HCEC 1CT (cell line): ENCODE measurements around the gene FAM81A.
"Not testable (repeated sequence)": the region's sequence is repeated elsewhere in the genome, so short reads cannot be mapped to it uniquely, and the experiment has no call there.

Experiments used
- DNase-seq: peaks from one replicate; pipeline ENCODE4 v3.0.0-alpha.2; 2017

FAM81A gene

DNA sequence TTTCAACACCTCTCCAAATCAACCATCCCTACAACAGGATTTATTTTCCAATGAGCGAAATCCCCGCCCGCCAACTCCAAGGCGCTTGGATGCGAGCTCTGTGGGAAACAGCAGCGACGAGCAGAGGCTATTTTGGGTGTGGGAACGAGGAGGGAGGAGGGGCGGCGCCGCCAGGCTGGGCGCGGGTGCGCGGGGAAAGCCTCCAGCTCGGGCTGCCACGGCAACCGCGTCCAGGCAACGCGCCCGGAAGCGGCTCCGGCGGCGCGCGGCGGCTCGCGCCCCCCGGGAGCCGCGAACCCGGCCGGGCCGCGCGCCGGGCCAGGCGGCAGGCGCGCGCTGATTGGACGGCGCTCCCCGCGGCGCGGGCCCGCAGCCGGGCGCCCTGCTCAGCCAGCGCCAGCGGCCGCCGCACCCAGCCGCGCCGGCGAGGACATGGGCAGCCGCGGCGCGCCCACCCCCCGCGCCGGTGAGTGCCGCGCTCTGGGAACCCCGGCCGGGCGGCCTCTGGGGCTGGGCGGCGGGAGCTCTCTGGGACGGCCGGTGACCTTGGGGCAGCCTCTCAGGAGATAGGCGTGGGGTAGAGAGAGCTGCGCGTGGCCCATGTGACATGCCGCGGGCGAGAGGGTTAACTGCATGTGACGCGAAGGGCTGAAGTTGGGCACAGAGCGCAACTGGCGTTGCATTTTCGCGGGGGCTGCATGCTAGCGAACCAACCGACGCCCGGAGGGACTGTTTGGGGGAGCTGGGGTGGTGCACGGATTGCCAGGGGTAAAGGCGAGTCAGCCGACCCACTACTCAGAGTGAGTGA, at the start of gene FAM81A:
TSS of gene FAM81A (plus strand) at position 370 of the 808 bp plus-strand sequence. CDS start 20,441 bp downstream, outside the sequence.
- DNase-seq = peak; percentile 73

DNA sequence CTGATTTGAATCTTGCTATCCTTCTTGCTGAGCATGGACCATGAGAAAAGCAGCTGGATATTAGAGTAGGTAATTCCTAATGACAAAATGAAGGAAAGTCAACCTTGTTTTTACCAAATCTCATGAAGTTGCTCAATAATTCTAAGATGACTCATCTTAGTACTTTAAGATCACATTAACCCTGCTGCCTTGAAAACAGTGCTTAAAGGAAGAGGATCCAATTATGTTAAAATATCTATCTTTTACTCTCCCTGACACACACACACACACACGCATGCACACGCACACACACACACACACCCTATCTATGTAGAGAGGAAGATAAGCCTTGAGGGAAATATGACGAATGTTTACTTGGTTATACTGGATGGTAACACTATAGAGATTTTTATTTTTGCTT, 49.3 kb upstream of the FAM81A start:
- DNase-seq = peak; percentile 78

DNA sequence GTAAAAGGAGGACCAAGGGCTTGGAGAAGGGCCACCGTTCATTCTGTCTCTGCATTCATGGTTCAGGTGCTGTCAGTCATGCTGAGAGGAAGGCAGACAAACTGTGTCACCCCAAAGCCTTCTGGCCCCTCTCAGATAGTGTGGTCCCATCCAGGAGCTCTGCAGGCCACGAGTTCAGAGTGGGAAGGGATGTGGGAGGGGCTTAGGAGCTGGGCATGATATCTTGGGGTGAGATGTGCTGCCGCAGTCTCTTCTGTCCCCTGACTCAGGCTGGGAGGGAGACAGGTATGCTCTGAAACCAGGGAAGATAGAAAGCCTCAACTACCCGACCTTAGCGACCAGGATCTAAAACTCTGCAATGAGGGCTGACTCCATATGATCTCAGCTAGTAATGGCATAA, 45.7 kb upstream of the FAM81A start:
- DNase-seq = no peak

DNA sequence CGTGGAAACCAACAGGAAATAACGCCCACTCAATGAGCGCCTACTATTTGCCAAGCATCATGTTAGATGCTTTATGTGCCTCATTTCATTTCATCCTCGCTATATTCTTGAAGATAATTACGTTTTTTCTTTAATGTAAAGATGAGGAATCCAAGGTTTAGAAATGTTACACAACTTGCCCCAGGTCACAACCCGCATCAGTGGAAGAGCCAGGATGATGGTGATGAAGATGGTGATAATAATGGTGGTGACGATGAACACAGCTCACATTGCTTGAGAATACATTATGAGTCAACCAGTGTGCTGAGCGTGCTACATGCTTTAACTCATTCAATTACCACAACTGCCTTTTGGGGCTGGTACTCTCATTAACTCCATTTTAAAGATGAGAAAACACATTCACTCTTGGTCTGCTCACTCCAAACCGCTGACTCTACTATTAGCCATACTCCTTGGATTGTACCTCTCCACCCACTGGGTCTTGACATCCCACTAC, 43.8 kb upstream of the FAM81A start:
- no peak for DNase-seq

DNA sequence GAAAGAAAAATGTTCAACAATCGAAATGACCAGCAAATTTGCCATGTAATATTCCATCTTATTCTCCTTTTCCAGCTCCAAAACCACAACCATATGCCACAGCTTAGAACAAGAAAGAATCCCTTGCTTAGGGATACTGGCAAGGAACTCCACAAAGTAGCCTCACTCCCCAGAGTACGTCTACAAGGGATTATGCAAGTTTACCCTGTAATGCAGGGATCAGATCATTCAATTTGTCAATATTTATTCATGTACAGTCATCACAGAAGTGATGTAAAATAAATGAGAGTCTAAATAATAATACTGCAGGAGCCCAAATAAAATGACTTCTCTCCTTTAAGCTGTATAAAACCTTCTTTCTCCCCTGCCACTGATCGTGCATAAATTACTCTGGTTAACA, 41.8 kb upstream of the FAM81A start:
- DNase-seq = no peak

DNA sequence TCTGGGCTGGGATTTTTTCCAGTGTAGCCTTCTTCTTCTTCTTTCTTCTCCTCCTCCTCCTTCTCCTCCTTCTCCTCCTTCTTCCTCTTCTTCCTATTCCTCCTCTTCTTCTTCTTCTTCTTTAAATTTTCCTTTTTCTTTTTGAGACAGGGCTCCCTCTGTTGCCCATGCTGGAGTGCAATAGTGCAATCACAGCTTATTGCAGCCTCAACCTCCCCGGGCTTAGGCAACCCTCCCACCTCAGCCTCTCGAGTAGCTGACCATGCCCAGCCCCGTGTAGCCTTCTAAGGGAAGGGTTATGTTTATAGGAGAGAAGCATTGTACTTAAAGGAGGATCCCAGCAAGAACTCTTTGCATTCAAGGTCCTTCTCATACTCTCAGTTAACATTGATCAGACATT, 41.3 kb upstream of the FAM81A start:
- no peak for DNase-seq

DNA sequence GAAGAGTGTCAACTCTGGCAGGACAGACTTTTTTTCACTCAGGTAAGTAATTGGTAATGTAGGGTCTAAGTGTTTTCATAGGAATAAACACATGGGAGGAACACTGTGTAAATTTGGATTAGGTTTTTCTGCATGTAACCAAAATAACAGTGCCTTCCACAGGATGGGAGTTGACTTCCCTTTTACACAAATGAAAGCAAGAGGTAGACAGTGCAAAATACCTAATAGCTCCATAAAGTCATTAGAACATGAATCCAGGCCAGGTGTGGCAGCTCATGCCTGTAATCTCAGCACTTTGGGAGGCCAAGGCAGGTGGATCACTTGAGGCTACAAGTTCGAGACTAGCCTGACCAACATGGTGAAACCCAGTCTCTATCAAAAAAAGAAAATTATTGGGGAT, 39.8 kb upstream of the FAM81A start:
- no peak for DNase-seq

DNA sequence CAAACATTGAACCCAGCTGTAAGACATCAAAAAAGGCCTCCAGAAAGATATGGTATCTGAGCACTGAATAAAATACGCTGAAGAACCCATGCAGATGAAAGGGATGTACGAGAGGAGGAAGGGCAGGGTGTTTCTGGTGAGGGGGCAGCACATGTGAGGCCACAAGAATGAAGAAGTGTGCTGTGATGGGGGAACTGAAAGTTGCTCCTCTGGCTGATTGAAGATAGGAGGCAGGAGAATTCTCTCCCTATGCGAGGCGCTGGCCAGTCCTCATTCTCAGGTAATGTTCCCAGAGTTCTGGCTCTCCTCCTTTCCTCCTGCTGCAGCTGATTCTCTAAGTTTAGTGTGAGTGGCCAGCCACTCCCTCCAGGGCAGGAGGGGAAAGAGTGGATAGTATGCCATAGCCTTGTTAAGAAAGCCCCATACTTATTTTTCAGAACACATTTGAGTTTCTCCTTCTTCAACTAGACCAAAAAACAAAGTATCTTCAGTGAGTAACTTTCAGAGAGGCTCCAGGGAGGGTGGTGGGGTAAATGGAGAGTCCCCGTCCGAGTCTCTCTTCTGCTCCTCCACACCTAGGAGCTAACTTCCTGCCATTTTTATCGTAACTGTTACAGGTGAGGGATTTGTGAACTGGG, 38.4 kb upstream of the FAM81A start:
- no peak for DNase-seq

DNA sequence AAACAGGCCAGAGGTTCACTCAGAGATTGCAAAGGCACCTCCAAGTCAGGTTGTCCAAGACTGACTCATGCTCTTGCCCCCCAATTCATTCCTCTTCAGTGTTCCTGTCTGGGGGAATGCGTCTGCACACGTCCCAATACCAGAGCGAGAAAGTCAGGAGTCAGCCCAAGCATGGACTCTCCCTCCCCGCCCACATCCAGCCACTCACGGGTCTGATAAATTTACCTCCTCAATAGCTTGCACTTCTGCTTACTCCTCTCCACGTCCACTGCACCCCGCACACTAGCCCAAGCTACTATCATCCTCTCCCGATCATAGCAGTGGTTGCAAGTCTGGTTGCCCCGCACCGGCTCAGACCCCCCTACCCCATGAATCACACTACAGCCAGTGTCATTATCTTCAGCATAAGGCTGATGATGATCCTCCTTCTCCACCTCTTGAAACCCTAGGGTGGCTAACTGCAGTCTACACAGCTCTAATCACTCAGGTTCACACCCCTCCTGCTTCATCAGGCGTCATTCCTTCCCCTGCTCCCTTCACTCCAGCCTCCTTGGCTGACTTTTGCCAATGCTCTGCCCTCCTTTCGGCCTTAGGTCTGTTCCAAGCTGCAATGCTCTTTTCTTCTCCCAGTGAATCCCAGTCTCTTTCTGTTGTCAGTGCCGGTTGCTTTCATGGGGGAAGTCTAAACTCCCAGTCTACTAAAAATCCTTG, 37.7 kb upstream of the FAM81A start:
- no peak for DNase-seq

DNA sequence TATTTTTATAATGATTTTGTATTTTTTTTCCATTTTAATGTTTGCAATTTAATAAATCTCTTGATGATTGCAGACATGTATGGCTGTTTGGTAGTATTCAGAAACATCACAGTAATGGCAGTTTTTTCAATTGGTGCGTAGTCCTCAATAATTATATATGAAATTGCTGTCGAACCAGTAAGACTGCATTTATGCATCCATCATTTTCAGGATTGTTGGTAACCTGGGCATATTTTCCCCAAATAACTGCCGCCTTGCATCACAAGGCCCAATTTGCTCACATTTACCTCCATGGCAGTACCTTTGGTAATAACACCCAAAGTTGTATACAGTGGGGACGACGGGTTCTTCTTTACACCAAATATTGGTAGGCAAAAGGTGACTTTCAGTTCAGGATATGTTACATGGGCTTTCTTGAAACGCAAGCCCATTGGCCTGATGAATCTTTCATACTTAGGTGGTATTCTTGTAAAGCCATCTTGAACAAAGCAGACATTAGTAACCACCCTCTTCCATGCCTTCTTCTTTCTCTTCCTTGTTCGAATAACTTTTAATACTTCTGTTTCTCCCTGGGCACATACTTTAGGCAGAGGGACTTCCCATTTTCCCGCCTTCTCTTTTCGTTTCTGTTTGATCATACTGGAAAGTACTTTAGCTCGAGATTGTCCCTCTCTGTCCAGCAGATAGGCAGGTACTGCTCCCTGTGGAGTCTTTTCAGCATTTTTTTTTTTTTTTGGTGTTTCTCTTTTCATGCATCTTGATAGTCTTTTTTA, 36.7 kb upstream of the FAM81A start:
- DNase-seq = not testable (repeated sequence)

DNA sequence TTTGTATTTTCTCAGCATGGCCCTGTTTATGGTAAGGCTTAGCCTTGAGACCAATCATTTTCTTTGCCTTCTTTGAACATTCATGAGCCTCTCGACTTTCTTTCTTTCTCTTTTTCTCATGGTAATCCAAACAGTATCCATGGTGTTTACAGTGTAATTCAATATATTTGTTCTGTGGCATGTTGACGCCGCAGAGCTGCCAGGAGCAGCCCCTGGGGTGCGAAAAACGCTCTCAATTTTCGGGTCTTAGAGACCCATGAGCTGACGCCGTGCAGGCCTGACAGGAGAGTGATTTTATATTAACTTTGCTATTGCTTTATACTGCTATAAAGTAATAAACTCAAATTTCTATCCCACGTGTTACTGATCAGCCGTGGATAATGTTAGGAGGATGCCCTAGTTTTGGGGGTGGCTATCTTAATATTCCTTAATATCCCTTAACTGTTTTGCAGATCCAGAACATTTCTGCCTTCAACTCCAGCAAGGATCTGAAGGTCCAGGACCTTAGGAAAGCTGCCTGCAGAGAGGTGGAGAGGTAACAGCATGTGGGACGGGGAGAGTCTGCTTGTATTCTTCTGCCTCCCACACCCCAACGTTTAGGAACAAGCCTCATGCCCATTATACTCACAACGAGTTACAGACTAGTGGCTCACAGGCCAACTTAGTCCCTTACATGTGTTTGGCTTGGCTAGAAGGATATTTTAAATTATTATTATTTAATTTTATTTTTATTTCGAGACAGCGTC, 36.0 kb upstream of the FAM81A start:
- DNase-seq = no peak

DNA sequence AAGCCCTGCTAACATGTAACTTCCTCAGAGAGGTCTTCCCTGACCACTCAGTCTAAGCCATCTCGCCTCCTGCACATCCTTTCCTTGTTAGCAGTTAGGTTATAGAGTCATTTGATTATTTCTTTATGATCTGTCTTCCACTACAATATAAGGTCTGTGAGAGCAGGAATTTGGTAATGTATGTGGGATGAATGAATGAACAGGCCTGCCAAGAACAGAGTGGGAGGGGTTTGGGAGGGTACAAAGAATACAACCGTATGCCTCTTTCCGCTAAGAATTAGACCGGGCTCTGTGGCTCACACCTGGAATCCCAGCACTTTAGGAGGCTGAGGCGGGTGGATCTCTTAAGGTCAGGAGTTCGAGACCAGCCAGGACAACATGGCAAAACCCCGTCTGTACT, 32.9 kb upstream of the FAM81A start:
- no peak for DNase-seq

DNA sequence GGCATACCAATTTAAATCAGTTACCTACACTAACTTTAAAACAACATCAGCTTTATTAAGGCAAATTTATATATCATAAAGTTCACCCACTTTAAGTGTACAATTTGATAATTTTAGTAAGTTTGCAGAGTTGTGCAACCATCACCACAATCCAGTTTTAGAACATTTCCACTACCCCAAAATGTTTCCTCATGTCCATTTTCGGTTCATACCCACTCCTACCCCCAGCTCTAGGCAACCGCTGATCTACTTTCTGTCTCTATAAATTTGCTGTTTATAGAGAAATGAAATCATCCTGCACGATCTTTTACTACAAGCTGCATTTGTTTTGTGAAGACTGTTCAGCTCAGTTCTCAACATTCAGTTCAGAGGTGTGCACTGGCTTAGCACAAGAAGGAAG, 31.5 kb upstream of the FAM81A start:
- no peak for DNase-seq

DNA sequence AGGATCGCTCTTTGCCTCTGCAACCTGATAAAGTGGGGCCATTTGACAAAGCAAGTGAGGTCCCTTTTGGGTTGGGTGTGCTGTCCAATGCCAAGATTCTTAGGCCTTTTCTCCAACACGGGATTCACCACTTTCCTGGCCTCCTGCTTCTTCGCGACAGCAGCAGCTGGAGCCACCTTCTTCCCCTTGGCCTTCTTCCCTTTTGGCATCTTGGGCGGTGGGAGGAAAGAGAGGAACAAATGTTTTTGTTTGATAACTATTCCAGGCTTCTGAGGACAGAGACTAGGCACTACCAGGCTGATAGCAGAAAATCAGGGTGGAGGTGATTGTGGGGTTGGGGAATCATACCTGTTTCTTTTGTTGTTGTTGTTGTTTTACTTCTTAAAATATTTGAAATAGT, 30.0 kb upstream of the FAM81A start:
- DNase-seq = no peak

DNA sequence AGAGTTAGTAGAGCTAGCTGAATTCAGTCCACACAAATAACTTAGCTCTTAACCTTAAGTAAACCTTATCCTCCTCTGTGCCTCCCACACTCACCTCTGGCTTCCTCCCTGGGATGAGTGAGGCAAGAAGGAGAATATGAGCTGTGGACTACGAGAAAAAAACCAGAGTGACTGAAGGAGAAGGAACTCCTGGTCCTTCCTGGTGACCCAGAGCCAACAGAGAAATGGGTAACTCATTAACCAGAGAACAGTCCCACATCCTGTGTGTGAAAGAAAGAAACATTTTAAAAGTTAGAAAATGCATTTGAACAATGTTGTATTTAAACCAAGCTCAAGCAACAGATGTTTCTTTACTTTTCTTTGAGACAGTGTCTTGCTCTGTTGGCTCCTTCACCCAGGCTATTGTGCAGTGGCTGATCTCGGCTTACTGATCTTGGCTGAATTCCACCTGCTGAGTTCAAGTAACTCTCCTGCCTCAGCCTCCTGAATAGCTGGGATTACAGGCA, 27.5 kb upstream of the FAM81A start:
- DNase-seq = no peak

DNA sequence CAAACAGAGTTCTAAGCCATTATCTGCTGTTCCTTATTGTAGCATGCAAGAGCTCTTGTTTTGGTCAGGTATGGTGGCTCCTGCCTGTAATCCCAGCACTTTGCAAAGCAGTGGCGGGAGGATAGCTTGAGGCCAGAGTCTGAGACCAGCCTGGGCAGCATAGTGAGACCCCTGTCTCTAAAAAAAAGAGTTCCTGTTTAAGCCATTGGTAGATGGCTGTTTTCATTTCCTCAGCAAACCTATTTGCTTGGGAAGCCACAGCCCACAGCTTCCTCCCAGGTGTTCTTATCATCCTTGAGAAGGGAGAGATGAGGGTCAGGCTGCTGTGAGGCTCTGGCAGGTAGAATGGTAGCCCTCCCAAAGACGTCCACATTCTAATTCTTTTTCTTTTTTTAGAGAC, 24.4 kb upstream of the FAM81A start:
- DNase-seq = no peak

DNA sequence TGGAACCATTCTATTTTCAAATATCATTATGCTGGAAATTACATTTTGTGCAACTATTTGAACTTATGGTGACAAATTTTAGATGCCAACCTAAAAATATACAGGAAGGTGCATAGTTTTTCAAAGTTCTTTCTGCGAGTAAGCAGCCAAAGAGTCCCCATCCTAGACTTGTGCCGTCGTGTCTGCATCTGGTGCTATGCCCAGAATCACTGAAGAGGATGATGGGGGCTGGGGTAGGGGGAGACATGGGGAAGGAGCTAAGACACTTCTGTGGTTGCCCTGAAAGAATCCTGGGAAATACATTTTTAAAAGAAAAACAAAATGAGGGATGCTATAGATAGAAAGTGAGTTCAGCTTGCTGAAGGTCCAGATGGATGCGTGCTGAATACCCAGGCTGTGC, 21.2 kb upstream of the FAM81A start:
- no peak for DNase-seq

DNA sequence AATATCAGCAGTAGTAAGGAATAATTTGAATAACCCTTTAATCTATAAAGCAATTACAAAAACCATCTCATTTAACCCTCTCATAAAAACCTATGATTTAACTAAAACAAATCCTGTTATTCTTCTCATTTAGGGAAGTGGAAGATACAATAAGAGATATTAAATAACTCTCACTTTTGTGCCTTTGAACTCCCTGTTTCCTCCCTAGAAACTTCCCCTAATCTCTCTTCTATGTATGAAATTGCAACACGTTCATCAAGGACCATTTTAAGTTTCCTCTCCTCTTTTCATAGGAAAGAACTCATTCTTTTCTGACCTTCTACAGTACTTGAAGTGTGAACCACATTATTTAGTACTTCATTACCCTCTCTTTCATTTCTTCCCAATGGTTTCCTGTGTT, 18.8 kb upstream of the FAM81A start:
- DNase-seq = no peak

DNA sequence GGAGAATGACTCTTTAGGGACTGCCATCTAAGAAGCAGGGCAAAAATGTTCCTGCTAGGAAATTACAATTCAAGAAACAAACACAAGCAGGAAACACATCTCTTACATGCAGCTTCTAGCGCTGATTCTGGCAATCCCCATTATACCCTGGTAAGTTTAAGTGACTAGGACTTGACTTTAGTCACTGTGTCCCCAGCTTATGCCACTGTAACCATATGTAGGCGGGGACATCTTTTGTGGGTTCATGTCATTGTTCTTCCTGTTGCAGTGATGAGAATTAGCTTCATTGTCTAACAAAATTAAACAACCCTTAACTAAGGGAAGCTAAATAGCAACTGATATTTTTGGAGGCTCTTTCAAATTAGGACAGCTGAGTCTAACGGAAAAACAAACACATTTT, 17.9 kb upstream of the FAM81A start:
- no peak for DNase-seq

DNA sequence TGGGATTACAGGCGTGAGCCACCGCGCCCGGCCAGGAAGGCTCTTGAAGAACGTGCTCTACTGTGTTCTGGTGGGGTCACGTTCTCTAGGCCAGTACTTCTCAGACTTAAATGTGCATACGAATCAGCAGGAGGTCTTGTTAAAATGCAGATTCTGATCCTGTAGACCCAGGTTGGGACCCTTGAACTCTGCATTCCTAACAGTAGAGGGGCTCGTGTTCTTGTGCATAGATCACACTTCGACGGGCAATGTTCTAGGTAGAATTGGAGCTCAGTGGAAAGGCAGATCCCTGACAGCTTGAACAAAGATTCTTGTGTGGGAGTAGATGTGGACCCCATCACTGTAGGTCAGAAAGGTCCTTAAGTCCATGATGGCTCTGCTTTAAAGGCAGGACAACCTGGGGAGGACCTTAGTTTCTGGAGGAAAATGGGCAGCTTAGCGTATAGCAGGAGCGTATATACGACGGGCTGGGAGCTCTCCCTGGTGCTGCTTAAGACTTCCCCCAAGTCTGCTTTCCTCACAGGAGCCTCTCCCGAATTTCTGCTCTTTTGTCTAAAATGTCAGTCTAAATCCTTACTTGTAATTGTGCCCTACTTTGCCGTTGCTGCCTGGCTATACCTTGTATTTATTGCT, 16.9 kb upstream of the FAM81A start:
- DNase-seq = no peak

DNA sequence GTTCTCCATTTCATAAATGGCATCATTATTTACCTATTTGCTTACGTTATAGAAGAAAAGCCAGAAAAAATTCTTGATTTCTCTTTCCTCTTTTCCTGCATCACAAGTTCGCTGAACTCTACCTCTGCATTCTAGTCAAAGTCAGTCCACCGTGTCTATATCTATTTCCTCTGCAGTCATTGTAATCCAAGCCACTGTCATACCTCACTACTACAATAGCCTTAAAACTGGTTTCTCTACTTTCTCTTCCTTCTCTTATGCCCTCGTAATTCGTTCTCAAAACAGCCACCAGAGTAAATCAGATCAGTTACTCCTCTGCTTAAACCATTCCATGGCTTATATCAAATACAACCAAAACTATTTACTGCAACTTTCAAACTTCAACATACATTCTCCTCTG, 13.4 kb upstream of the FAM81A start:
- no peak for DNase-seq

DNA sequence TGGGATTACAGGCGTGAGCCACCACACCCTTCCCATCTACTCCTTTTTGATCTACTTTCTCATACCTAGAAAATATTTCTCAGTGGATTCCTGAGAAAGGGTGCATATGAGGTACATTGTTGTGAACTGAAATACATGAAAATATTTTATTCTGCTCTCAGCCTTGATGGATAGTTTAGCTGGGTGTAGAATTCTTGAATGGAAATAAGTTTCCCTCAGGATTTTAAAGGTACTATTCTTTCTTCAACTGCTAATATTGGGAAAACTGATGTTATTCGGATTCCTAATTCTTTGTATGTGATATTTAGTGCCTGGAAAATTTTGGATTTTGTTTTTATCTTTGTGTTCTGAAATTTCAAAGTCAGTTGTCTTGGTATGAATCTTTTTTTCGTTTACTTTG, 9.1 kb upstream of the FAM81A start:
- not testable (repeated sequence) for DNase-seq
